Suprapubic skin (tissue), 4 donors: Measurements from ENCODE around the gene PDCD7. TPM values are rescaled to one million over a fixed set of nuclear protein-coding genes. Genes with fewer than 3 reads are reported as not detected.

ENCODE experiments used
- DNase-seq, 2 donors: peaks; one replicate each; pipeline ENCODE4 v3.0.0-alpha.2; 2019; ENCODE audit warnings: low spot score in 2 of 2
- H3K27ac ChIP-seq: fragments of 200-600 bp; sonication (generic); one replicate; pipeline ENCODE4 v1.5.1; 2019
- H3K27me3 ChIP-seq: fragments of 200-600 bp; sonication (generic); one replicate; pipeline ENCODE4 v1.5.1; 2019
- H3K36me3 ChIP-seq: fragments of 200-600 bp; sonication (generic); one replicate; pipeline ENCODE4 v1.5.1; 2019
- H3K4me1 ChIP-seq: fragments of 200-600 bp; sonication (generic); one replicate; pipeline ENCODE4 v1.5.1; 2019
- H3K4me3 ChIP-seq: fragments of 200-600 bp; sonication (generic); one replicate; pipeline ENCODE4 v1.5.1; 2019; ENCODE audit warnings: mild to moderate bottlenecking
- H3K9me3 ChIP-seq: fragments of 200-600 bp; sonication (generic); one replicate; pipeline ENCODE4 v1.5.1; 2019
- CTCF ChIP-seq, 2 donors: fragments of 200-600 bp in 1 of 2; fragments of 450-650 bp in 1 of 2; sonication (generic) in 1 of 2; IDR thresholded peaks; one replicate each; pipeline ENCODE4 v1.5.1; 2016 to 2019; ENCODE audit warnings: antibody characterized with exemption in 2 of 2, mild to moderate bottlenecking in 1 of 2, moderate library complexity in 1 of 2
- EP300 ChIP-seq: sonication (generic); formaldehyde crosslinking; IDR thresholded peaks from one replicate; pipeline ENCODE4 v1.6.1; 2017; ENCODE audit warnings: antibody characterized with exemption
- POLR2A ChIP-seq, 2 donors: fragments of 450-650 bp; IDR thresholded peaks; one replicate each; pipeline ENCODE4 v1.6.1; 2017; ENCODE audit warnings: antibody characterized with exemption in 2 of 2, mild to moderate bottlenecking in 2 of 2, moderate library complexity in 2 of 2
- POLR2AphosphoS5 ChIP-seq, 3 donors: sonication (generic); formaldehyde crosslinking; IDR thresholded peaks; one replicate each; pipeline ENCODE4 v1.6.1; 2017; ENCODE audit warnings: antibody characterized with exemption in 3 of 3
- WGBS: methylation state at CpG from one replicate; pipeline ENCODE4 v1.1.5; 2018; 5-methylcytosine and 5-hydroxymethylcytosine counted together
- total RNA-seq, 4 donors: library from RNA; depleted of rRNA; stranded (reverse); fragments of >200 nt; gene quantifications; one replicate each; pipeline ENCODE4 v1.1.0, GENCODE V29; 2016

The PDCD7 gene
- total RNA-seq, 4 donors from 2014 or later: 18.1 to 46.3 (median 22.0) TPM

DNA sequence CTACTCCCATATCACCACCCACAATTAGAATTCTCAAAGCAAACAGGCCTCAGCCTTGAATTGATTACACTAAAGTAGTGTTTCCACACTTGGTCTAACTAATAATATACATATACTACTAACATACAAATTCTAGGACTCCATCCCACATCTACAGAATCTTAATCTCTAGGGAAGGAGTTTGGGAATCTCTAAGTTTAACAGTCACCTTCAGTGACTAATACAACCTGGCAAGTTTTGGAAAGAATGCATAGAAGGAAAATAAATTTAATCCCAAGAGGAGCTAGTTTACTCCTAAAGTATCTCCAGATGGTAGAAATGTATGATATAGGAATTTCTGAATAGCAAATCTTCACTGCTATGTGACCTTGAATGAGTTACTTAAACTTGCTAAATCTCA lies 42.4 kb upstream of the PDCD7 start:
- peaks cover 79% of the 10 kb centered on the region for H3K36me3 ChIP-seq
- H3K27me3 ChIP-seq: no peaks in the 10 kb centered on the region
- TF ChIP-seq POLR2A (IDR thresholded peaks at IDR 0.05) (no peak), POLR2AphosphoS5 (IDR thresholded peaks at IDR 0.05) (no peak), EP300 (no peak), CTCF (IDR thresholded peaks at IDR 0.05) (no peak)
- H3K4me1 ChIP-seq: peaks cover 9% of the 10 kb centered on the region
- no peak for DNase-seq
- H3K9me3 ChIP-seq: no peaks in the 10 kb centered on the region
- no peak overlapping the region for H3K4me3 ChIP-seq
- H3K27ac ChIP-seq: no peak overlapping the region

GRCh38 chr15:65175511-65175910 lies 41.9 kb upstream of the PDCD7 start:
- TF ChIP-seq POLR2A (IDR thresholded peaks at IDR 0.05): no peak
- no peak for TF ChIP-seq POLR2AphosphoS5 (IDR thresholded peaks at IDR 0.05)
- TF ChIP-seq EP300: no peak
- no peak for TF ChIP-seq CTCF (IDR thresholded peaks at IDR 0.05)
- Histone ChIP-seq H3K9me3 (no peaks in the 10 kb centered on the region), H3K27ac (no peak overlapping the region), H3K36me3 (peaks cover 82% of the 10 kb centered on the region), H3K27me3 (no peaks in the 10 kb centered on the region), H3K4me3 (no peak overlapping the region), H3K4me1 (peaks cover 8% of the 10 kb centered on the region)
- DNase-seq: no peak
- WGBS: 87% methylated on average over 5 of the region's 5 CpGs

DNA sequence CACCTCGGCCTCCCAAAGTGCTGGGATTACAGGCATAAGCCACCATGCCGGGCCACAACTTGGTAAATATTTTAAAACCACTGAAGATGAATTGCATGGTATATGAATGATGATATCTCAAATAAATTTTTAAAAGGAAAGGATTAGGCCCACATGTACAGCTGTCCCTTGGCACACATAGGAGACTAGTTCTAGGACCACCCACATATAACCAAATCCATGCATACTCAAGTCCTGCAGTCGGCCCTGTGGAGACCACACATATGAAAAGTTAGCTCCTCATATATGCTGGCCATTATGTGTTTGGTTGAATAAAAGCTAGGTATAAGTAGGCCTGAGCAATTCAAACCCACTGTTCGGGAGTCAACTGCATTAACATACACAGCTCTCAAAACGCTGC lies 40.9 kb upstream of the PDCD7 start:
- no peak for TF ChIP-seq CTCF (IDR thresholded peaks at IDR 0.05)
- no peak for TF ChIP-seq EP300
- 83% methylated on average over 5 of the region's 5 CpGs for WGBS
- H3K36me3 ChIP-seq: peaks cover 91% of the 10 kb centered on the region

DNA sequence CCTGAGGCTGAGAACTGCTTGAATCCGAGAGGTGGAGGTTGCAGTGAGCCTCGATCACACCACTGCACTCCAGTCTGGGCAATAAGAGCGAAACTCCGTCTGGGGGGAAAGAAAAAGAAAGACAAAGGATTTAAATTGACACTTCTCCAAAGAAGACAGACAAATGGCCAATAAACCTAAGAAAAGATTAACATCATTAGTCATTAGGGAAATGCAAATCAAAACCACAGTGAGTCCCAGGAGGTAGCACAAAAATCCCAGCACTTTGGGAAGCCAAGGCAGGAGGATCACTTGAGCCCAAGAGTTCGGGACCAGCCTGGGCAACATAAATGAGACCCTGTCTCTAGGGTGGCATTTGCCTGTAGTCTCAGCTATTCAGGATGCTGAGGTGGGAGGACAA lies 38.9 kb upstream of the PDCD7 start:
- Histone ChIP-seq H3K4me1 (no peaks in the 10 kb centered on the region), H3K9me3 (no peaks in the 10 kb centered on the region), H3K36me3 (peaks cover 84% of the 10 kb centered on the region), H3K27ac (no peak overlapping the region), H3K4me3 (no peak overlapping the region), H3K27me3 (no peaks in the 10 kb centered on the region)
- 89% methylated on average over 5 of the region's 5 CpGs for WGBS
- no peak for DNase-seq
- TF ChIP-seq POLR2A (IDR thresholded peaks at IDR 0.05) (no peak), POLR2AphosphoS5 (IDR thresholded peaks at IDR 0.05) (no peak)

More for the DNA sequence above, 40.9 kb upstream of the PDCD7 start:
- H3K27me3 ChIP-seq: no peaks in the 10 kb centered on the region
- no peak for DNase-seq
- no peak overlapping the region for H3K27ac ChIP-seq
- no peaks in the 10 kb centered on the region for H3K9me3 ChIP-seq
- peaks cover 2% of the 10 kb centered on the region for H3K4me1 ChIP-seq
- no peak overlapping the region for H3K4me3 ChIP-seq

- no peak for DNase-seq
- Histone ChIP-seq H3K4me1 (no peaks in the 10 kb centered on the region), H3K27me3 (no peaks in the 10 kb centered on the region), H3K27ac (no peak overlapping the region), H3K9me3 (no peaks in the 10 kb centered on the region), H3K36me3 (peaks cover 79% of the 10 kb centered on the region), H3K4me3 (no peak overlapping the region)
- no peak for TF ChIP-seq EP300
- TF ChIP-seq CTCF (IDR thresholded peaks at IDR 0.05): no peak
- TF ChIP-seq POLR2A (IDR thresholded peaks at IDR 0.05): no peak
- no peak for TF ChIP-seq POLR2AphosphoS5 (IDR thresholded peaks at IDR 0.05)
- WGBS: 84% methylated on average over 5 of the region's 5 CpGs
These were observed 37.8 kb upstream of the PDCD7 start for GRCh38 chr15:65171428-65171827.

DNA sequence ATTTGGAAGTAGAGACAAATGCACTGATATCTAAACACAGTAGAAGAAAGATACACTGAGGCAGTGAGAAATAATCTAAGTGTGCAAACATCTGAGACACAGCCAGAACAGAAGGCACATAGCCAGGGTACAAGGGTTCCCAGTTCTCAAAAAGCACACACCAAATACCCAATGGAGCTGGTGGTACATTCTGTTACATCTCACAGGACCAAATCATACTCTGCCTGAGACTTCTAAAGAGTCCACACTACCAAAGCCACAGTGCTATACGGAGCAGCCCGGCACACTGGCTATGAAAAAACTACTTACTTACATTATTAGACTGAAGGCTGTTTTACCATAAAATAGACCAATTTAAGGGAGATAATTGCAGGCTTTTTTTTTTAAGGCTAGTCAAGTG lies 32.3 kb upstream of the PDCD7 start:
- Histone ChIP-seq H3K4me1 (no peaks in the 10 kb centered on the region), H3K9me3 (no peaks in the 10 kb centered on the region), H3K4me3 (no peak overlapping the region), H3K36me3 (peaks cover 69% of the 10 kb centered on the region), H3K27ac (no peak overlapping the region), H3K27me3 (no peaks in the 10 kb centered on the region)
- no peak for DNase-seq
- 100% methylated on average over 2 of the region's 2 CpGs for WGBS
- TF ChIP-seq CTCF (IDR thresholded peaks at IDR 0.05): no peak
- no peak for TF ChIP-seq POLR2A (IDR thresholded peaks at IDR 0.05)
- no peak for TF ChIP-seq POLR2AphosphoS5 (IDR thresholded peaks at IDR 0.05)
- no peak for TF ChIP-seq EP300
